GM19025 (cell line): ENCODE data around the gene C19orf33.
"Not testable (repeated sequence)": the region's sequence is repeated elsewhere in the genome, so short reads cannot be mapped to it uniquely, and the experiment has no call there.

Source experiments
- ATAC-seq: cut with Tn5 transposase; IDR thresholded peaks from one replicate; pipeline ENCODE4 v1.9.1; 2021; ENCODE audit warnings: mild to moderate bottlenecking, low read depth, moderate library complexity; ENCODE audit not compliant: unreplicated experiment

Gene C19orf33

DNA sequence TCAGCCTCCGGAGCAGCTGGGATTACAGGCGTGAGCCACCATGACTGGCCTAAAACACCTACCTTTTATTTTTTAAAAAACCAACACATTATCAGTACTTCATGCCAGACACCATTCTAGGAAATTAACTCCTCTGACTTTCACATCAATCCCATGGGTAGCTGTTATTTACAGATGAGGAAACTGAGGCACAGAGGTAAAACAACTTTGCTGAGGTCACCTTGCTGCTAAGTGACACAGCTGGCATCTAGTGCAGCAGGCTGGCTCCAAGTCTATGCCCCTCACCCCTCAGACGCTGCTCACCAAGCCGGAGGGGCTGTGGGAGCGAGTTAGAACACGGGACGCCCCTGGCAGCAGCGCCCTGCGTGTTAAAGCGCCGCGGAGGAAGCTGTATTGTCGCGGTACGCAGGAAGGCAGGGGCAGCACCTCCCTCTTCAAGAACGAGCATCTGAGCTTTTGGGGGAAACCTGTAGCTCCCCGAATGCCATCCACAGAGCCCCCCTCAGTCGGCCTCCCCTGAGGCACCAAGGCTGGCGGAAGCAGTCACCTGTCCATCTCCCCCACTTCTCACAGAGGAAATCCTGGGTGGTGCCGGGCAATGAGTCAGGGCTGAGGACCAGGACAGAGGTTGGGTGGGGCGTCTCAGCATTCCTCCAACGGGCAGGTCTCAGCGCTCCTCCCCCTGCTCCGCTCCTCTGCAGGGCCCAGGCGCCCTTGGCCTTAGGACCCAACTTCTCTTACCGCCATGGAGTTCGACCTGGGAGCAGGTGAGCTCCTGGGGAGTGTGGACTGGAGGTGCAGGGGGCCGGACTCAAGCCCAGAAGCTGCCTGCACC is at the start of gene C19orf33:
Gene C19orf33, plus strand, starts transcription at position 735 of the 835 bp plus-strand sequence. Its CDS starts 11 bp downstream, at position 746.
- ATAC-seq: no peak

DNA sequence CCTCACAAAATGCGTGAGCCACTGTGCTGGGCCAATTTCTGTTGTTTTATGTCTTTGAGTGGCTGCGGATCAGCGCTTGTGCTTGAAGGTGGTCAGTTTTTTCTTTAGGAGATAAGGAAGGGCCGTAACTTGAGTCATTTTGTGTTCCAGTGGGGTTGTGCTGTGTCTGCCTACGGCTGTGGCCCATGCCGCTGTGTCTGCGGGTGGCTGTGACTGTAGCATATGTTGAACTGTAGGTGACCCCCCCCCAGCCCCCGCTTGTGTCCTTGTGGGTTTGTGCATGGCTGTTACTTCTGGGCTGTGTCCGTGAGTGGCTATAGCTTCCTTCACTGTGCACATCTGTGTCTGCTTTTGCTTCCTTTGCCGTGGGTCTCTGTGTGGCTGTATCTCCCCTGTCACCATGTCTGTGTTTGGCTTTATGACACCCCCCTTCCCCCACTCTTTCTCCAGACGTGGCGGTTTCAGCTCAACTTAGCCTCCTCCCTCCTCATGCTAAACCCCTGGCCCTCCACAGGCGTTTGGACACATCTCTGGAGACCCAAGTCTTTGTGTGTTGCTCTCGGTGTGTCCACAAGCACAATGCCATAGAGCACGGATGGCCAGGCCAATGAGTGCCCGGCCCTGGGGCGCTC is 48.6 kb upstream of the C19orf33 start:
- ATAC-seq: no peak

DNA sequence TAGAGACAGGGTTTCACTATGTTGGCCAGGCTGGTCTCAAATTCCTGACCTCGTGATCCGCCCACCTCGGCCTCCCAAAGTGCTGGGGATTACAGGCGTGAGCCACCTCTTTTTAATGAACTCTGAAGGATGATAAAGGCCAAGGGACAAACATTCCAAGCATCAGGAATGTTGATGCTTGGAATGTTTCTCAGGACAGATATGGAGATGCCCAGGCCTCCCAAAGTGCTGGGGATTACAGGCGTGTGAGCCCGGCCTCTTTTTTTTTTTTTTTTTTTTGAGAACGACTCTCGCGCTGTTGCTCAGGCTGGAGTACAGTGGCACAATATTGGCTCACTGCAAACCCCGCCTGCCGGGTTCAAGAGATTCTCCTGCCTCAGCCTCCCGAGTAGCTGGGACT is 42.1 kb upstream of the C19orf33 start:
- ATAC-seq: not testable (repeated sequence)

DNA sequence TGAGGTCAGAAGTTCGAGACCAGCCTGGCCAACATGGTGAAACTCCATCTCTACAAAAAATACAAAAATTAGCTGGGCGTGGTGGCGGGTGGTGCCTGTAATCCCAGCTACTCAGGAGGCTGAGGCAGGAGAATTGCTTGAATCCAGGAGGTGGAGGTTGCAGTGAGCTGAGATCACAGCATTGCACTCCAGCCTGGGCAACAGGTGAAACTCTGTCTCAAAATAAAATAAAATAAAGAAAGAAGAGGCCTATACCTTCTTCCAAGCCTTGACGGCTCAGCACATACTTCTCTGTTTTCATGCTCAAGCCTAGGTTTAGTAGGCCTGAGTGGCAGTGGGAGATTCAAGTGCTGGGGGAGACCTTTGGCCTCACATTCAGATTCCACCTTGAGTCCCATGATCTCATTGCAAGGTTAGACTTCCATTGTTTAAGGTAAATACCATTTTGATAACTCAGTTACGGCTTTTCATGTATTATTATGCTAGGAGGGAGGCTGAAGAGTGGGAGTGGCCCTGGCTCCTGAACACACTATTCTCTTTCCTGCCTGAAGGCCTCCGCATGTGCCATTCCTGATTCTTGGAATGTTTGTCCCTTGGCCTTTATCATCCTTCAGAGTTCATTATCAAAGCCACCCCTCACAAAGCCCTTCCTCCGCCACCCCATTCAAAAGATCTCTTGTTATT is 41.3 kb upstream of the C19orf33 start:
- ATAC-seq: no peak

DNA sequence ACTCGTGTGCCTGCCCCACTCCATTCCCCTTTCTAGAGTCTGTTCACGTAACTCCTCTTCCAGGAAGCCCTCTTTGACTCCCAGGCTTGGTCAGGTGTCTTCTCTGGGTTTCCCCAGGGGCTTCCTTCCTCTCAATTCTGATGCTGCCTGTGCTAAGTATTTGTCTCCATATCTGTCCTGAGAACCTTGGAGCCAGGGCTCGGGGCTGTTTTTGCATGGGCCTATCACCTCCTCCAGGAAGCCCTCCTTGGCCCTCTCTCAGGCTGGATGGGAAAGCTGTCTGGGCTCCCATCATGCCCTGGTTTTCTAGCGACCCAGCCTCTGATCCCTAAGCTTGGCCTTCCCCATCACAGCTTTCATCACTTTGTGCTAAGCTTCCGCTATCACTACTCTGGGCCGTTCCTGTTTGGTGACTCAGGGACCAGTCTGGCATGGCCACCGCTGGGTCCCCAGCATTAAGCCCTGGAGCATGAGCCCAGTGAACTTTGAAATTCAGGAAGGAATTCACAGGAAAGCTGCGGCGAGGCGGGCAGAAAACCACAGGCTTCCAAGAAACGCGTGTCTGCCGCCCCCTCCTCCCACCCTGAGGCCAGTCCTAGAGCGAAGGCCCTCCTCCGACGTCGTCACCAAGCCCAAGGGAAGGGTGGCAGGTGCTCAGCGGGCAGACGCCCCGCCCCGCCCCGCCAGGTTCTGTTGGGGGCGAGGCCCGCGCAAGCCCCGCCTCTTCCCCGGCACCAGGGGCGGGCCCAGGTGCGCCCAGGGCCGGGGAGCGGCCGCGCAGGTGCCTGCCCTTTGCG is 40.2 kb upstream of the C19orf33 start:
- no peak for ATAC-seq

DNA sequence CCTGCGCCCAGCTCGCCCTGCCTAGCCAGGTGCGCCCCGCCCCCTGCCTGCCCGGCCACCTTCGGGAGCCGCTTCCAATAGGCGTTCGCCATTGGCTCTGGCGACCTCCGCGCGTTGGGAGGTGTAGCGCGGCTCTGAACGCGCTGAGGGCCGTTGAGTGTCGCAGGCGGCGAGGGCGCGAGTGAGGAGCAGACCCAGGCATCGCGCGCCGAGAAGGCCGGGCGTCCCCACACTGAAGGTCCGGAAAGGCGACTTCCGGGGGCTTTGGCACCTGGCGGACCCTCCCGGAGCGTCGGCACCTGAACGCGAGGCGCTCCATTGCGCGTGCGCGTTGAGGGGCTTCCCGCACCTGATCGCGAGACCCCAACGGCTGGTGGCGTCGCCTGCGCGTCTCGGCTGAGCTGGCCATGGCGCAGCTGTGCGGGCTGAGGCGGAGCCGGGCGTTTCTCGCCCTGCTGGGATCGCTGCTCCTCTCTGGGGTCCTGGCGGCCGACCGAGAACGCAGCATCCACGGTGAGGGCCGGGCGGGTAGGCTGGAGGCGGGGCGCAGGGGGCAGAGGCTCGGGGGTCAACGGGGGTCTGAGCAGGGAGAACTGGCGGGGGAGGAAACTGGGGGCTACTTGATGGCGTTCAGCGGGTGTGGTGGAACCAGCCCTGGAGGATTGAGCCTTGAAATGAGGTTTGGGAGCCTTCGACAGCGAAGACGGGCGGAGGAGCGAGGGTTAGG is 39.4 kb upstream of the C19orf33 start, which contains the start of gene SPINT2:
Gene SPINT2, plus strand, starts transcription at position 88 of the 727 bp plus-strand sequence. Its CDS starts 320 bp downstream, at position 408.
- no peak for ATAC-seq

DNA sequence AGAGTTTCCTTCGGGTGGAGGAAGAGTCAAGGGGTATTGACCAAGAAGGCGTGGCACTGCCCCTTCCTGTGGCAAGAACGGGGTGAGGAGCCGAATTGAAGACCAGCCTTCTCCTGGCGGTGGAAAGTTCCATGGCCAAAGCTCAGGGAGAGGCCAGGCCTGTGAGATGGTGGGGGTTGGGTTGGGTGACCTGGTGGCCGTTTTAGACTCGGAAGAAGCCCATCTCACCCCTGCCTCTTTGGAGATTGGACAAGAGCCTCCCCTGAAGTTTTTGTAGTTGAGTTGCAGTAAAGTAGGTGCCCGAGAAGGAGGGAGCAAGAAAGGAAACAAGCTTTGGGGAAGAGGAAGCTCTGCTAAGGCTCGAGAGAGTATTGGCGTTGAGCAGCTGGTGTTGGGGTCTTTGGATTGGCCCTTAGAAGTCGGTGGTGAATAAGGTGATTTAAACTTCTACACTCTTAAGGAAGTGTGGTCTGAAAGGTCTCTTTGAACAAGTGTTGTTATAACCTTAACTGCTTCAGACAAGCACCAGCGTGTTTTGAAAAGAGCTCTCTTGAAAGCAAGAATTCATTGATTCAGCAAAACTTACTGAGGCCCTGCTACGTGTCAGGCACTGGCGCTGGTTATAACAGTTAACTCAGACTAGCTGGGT is 38.7 kb upstream of the C19orf33 start:
- no peak for ATAC-seq

DNA sequence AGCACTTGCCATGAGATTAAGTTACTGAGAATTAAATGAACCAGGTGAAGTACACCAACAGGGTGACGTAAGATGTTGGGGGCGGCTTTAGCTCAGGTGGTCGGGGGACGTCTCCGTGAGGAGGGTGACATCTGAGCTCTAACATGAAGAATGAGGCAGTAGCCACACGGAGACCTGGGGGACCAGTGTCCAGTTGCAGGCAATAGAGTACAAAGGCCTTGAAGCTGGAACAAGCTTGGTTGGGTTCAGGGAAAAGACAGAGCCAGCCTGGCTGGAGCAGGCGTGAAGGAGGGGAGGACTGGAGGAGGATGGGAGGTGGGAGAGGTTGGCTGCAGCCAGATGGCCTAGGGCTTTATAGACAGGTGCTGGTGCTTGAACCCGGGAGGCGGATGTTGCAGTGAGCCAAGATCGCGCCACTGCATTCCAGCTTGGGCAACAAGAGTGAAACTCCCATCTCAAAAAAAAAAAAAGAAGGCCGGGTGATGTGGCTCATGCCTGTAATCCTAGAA is 38.1 kb upstream of the C19orf33 start:
- ATAC-seq: no peak

DNA sequence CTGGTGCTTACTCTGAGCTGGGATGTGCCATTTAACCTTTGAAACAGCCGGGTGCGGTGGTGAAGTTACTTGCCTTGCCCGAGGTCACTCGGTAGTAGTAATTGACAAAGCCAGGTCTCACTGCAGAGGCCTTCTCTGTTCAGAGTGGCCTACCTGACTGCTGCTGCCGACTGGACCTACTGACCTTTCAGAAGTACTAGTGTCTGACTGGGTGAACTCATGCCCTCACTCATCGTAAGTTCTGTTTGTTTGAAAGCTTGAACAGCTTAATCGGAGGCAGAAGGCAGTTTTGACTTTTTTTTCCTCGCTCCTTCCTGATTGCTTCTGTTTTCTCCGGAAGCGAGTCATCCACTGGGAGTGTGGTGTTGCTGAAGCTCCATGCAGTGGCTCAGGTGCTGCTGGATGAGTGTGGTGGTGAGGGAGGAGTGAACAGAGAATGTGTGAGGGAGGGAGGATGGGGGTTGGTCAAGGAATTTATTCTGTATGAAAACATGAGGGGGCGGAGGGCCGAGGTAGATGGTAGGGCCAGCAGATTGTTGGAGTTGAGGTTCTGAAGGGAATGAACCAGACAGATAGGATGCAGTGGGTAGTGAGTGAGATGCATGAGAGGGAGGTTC is 37.0 kb upstream of the C19orf33 start:
- no peak for ATAC-seq

DNA sequence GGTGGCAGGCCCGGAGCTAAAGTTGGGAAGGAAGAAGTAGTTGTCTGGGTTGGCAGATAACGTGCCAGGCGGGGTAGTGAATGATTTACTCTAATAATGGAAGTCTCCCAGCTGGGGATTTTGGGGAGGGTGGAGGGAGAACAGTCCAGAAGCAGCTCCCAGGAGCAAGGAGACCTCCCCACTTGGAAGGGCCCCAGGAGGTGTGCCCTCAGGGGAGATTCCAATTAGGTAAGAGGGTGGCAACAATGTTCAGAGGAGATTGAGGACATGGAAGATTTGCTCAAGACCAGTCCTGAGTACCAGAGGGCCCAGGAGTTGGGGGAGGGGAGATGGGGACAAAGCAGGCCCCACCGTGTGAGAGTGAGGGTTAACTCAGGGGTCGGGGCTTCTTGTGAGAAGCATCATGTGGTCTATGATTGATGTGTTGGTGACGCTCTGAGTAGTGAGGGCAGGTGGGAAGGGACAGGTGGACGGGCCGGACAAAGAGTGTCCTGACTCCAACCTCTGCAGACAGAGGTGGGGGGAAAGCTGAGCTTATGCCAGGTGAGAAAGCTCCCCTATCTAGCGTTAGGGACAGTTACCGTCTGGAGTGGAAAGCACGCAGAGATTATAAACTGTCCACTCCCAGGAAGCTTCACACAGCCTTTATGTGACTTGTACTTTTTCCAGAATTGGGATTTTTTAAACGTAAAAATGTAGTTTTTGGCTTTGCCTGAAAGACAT is 36.1 kb upstream of the C19orf33 start:
- ATAC-seq: no peak

DNA sequence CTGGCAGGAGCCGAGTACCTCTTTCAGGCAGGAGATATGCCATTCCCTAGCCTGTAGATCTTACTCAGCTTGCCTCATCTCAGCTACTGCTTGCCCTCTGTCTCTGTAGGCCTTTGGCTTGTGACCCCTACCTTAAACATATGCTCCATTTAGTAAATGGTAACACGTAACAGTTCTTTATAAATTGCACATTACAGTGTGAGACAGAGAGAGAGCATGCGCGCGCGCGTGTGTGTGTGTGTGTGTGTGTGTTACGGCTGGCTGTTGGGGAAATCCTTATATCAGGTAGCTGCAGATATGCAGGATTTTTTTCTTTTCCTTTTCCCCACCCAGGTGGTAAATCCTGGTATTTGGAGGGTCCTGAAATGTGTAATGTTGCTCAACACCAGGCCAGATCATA is 35.5 kb upstream of the C19orf33 start:
- ATAC-seq: no peak

DNA sequence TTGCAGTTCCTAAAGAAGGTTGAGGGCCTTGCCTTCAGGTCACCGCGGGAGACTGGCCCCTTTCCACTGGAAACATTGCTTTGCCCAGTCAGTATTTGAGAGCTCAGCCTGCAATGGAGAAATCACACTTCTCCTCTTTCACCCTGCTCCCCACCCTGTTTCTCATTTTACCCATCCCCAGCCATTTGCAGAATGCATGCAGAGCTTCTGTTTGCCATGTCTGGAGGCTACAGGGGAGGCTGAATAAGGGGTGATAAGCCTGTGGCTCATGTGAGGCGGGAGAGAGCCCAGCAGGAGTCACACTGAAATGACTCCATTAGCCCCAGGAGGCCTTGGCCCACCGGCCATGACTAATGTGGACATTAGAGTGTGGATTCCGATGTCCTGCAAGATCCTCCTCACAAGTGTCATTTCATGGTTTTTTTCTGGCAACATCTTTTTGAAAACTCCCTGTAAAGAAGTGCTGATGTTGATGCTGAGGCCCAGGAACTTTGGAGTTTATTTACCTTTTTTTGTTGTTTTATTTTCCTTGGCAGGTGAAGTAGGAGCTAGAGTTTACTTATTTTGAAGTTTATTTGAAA is 33.4 kb upstream of the C19orf33 start:
- ATAC-seq: no peak

DNA sequence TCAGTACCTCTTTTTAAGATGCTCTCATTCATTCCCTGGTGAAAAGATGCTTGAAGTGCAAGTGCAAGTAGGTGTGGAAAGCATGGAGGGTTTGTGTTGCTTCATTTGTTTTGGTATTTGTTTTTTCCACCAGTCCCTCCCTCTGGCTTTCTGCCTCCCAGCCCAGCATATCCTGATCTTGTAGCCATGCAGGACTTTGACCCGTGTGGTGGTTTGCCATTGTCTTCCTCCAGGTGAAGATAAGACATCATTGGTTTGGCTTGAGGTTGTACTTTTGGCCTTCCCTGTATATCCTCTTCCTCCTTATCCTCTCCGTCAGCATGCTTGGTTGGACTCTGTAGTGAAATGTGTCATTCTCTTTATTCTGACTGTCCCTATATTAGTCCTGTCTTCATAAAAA is 30.6 kb upstream of the C19orf33 start:
- ATAC-seq: no peak

DNA sequence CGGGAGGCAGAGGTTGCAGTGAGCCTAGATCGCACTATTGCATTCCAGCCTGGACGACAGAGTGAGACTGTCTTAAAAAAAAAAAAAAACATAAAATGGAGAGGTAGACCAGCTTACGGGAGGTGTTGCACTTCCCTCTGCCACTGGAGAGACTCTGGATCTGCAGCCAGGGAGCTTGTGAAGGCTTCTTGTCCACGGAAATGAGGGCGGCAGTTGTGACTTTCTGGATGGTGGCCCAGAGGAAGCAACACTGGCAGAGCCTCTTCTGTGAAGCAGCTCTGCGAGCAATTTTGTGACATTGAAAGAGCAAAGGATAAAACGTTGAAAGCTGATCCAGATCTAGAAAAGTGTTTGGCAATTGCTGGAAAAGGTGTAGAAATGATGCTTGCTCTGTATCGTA is 29.3 kb upstream of the C19orf33 start:
- ATAC-seq: no peak

DNA sequence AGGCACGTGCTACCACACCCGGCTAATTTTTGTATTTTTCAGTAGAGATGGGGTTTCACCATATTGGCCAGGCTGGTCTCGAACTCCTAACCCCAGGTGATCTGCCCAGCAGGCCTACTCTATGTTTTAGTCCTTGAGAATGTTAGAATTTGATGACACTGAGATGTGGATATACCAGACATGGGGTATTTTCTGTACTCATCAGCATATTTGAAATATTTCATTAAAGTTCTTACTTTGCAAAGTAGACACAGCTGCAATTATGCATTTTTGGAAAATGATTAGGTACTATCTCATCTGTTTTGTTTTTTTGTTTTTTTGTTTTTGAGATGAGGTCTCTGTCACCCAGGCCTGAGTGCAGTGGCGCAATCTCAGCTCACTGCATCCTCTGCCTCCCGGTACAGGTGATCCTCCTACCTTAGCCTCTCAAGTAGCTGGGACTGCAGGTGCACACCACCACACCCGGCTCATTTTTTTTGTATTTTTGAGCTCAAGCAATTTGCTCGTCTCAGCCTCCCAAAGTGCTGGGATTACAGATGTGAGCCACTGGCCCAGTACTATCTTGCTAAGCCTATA is 27.0 kb upstream of the C19orf33 start:
- ATAC-seq: no peak

DNA sequence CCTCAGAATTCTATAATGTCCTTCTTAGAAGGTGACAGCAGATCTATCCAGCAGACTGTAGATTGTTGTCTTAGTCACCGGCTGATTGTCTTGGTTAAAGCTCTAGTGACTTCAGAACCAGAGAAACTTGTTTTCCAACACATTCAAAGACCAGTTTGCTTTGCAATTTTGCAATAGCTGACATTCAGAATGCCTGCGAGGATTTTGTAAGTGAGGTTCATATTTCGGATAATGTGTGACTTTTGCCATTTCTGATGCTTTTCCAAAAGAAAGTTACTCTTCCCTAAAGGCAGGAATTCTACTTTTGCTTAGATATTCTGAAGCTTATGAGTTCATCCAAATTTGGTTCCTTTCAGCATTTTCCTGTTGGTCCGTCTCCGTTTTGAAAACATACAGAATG is 26.5 kb upstream of the C19orf33 start:
- ATAC-seq: no peak

DNA sequence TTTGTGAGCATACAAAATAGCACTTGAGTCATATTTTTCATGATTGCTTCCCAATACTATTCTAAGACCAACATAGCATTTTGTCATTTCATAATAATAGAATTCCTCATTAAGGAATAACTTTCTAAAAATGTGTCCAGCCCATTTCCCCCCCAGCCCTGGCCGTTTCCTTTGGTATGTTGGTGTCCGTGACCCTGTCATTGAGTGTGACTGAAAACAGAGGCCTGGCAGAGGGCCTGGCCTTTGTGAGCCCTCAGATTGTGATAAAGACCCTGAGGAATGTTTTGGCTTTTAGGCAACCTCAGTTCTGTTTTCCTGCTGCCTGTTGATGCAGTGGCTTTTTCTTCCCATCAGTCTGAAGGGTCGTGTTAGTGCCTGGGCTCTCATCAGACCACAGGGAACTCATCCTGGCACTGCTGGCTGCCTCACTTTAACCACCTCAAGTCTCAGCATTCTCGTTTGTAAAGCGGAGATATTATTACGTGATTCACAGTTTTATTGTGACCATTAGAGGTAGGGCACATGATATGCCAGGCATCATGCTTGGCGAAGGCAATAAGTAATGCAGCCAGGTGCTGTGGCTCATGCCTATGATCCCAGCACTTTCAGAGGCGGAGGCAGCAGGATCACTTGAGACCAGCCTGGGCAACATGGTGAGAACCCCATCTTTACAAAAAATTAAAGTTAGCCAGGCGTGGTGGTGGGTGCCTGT is 25.9 kb upstream of the C19orf33 start:
- no peak for ATAC-seq
